GM12872 (cell line): ENCODE results near the gene NCBP2L.

Experiments
- CTCF ChIP-seq: IDR thresholded peaks from 3 replicates; pipeline ENCODE4 v1.5.1; 2011; ENCODE audit warnings: low read depth, mild to moderate bottlenecking, low read length, moderate library complexity; ENCODE audit not compliant: insufficient read depth

Gene NCBP2L

GRCh38 chrX:107743995-107744394 is 33.5 kb upstream of the NCBP2L start:
- TF ChIP-seq CTCF: no peak

GRCh38 chrX:107744868-107745267 is 32.7 kb upstream of the NCBP2L start:
- no peak for TF ChIP-seq CTCF

GRCh38 chrX:107747596-107748161 is 29.9 kb upstream of the NCBP2L start:
- TF ChIP-seq CTCF: no peak

- TF ChIP-seq CTCF: no peak
Measured at GRCh38 chrX:107748506-107748905, 29.0 kb upstream of the NCBP2L start.

GRCh38 chrX:107750263-107750662 is 27.3 kb upstream of the NCBP2L start:
- TF ChIP-seq CTCF: no peak

GRCh38 chrX:107750861-107751445 is 26.6 kb upstream of the NCBP2L start:
- TF ChIP-seq CTCF: no peak

GRCh38 chrX:107752043-107752442 is 25.5 kb upstream of the NCBP2L start:
- no peak for TF ChIP-seq CTCF
